Activated CD4-positive, alpha-beta T cell treated with anti-CD3 and anti-CD28 coated beads, Interleukin-2, amount 50 U/mL, for 48 hours (primary cell): ENCODE measurements around the gene ELFN1.

ENCODE experiments used
- DNase-seq, 2 experiments: peaks; one replicate each; pipeline ENCODE4 v3.0.0-alpha.2; 2020

ELFN1 gene

GRCh38 chr7:1669954-1670893, at the start of gene ELFN1:
TSS of gene ELFN1 (plus strand) at chr7:1670277. CDS start at chr7:1744597, 74,320 bp downstream.
- DNase-seq = no peak

- no peak for DNase-seq
These were observed 49.2 kb upstream of the ELFN1 start for GRCh38 chr7:1620835-1621234.

GRCh38 chr7:1621718-1622117, 48.4 kb upstream of the ELFN1 start:
- no peak for DNase-seq

DNA sequence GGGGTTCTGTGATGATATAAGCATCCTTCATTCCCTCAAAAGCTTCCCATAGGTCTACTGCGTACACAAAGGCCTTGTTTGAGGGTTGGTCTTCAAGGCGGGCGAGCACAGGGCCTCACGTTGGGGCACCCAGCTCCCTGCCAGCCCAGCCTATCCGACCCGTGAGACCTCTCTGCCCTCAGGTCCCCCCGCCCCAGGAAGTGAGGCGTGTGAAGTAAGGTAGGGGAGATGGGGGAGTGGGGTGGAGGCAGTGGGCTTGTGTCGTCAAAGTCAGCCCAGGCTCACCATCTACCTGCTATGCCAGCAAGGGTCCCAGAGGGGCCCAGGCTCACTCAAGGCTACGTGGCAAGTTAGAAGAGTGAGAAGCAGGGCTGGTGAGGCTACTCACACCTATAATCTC, 47.6 kb upstream of the ELFN1 start:
- no peak for DNase-seq

DNA sequence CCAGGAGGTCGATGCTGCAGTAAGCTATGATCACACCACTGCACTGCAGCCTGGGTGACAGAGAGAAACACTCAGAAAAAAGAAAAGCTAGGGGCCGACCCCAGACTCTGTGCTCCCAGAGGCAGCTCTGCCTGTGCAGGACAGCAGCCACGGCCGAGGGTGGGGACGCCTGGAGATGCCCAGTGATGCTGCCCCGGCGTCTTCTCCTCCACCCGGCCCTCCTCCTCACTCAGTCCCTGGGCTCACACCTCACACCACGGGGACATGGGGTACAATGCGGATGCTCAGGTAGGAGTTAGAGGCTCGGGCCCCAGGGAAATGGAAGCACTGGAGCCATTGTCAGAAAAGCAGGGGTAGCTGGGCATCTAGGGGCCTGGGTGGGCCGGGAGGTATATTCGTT, 46.3 kb upstream of the ELFN1 start:
- DNase-seq = no peak

DNA sequence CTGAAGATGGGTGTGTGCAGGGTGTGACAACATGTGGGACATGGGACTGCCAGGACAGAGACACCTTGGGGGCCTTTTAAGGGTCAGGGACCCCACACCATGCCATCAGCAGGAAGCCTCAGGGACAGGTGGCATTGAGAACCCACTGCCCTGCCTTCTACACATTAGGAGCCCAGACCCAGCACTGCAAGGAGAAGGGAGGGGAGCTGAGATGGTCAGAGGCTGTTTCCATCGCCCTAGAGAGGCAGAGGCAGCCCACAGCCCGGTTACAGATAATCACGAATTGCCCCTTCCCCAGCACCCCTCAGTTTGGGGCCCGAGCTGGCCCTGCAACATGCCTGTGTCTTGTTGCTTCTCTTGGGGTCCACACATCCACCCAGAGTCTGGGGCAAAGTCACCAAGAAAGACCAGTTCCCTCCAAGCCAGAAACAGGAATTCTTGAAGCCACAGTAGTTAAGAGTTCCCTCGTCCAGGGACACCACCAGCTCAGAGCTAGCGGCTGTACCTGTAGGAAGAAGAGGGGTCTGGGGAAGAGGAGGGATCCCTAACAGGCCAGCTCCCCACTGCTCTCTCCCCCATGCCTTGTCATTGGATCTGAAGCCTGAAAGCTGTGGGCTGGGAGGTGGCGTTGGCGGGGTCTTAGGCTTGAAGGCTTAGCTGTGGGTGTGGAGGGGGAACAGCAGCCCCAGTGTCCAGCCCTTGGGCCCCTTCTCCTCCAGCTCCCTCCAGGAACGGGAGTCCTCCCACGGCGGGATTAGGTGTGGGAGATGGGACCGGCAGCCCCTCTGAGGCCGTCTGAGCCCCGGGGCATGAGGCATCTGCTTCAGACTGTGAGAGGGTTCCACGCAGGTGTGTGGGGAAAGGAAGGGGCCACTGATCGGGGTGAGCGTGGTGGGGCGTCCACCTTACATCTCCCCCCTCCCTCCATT, 44.8 kb upstream of the ELFN1 start:
- DNase-seq = no peak

- DNase-seq = no peak
These were observed 43.3 kb upstream of the ELFN1 start for GRCh38 chr7:1626769-1627168.

DNA sequence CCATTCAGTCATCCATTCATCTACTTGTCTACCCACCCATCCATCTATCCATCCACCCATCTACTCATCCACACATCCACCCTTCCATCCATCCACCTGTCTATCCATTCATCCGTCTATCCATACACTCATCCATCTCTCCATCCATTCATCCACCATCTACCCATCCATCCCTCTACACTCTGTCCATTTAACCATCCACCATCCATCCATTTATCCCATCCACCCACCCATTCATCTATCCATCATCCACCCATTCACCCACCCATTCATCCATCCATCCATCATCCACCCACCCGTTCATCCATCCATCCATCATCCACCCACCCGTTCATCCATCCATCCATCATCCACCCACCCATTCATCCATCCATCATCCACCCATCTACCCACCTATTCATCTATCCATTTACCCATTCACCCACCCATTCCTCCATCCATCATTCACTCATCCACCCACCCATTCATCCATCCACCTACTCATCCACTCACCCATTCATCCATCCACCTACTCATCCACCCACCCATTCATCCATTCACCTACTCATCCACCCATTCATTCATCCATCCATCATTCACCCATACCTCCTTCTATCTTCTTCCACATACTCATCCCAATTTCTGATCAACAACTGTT, 39.3 kb upstream of the ELFN1 start:
- no peak for DNase-seq

DNA sequence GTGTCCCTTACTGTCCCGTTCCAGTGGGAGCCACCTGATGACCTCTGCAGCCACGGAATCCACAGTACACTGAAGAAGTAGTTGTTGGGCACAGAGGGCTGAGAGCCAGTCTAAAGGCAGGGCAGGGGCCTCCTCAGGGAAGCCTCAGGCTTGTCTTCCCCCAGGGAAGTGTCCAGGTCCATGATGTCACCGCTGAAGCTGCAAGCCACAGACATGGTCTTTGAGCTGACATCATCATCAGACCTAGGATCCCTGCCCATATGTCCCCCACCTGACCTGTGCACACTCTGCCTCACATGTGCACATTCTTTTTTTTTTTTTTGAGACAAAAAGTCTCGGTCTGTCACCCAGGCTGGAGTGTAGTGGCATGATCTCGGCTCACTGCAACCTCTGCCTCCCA, 38.4 kb upstream of the ELFN1 start:
- no peak for DNase-seq

DNA sequence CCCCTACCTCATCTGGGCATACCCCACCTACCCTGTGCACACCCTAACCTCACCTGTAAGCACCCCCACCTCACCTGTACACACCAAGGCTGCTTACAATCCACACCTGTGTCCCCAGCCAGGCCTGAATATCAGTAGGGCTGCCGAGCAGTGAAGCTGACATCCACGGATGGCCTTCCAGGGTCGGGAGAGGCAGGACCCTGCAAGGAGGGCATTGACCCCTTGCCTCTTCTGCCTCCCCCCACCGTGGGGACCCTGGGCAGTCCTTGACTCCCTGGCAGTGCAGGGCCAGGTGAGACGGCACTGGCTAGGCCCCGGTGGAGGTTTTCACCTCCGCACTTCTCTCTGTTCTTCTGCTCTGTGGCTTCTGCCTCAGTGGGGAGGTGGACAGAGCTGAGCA, 37.6 kb upstream of the ELFN1 start:
- no peak for DNase-seq

- DNase-seq = no peak
These were observed 36.9 kb upstream of the ELFN1 start for GRCh38 chr7:1632916-1633785.

DNA sequence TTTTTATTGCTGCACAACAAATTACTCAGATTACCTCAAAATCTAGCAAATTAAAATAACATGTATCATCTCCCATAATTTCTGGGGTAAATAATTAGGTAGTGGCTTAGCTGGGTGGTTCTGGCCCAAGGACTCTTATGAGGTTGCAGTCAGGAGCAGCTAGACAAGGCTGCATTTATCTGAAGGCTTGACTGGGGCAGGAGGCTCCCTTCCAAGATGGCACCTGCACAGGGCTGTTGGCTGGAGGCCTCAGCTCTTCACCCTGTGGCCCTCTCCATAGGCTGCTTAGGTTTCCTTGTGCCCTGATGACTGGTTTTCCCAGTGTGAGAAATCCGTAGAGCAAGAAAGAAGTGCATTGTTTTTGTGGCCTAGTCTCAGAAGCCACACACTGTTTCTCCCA, 34.7 kb upstream of the ELFN1 start:
- no peak for DNase-seq

DNA sequence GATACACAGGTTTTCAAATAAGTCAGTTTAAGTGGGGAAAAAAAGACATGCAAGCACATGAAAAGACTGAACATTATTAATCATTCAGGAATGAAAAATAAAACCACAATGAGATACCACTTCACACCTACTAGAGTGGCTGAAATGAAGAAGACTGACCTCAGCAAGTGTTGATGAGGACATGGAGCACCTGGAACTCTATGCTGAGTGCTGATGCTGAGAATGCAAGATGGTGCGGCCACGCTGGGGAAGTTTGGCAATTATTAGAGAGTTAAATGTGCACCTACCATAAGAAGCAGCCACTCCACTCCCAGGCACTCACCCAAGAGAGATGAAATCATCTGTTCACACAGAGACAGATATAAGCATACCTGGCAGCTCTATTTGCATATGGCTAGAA, 32.9 kb upstream of the ELFN1 start:
- no peak for DNase-seq

- DNase-seq = no peak
These were observed 31.8 kb upstream of the ELFN1 start for GRCh38 chr7:1638215-1638661.

DNA sequence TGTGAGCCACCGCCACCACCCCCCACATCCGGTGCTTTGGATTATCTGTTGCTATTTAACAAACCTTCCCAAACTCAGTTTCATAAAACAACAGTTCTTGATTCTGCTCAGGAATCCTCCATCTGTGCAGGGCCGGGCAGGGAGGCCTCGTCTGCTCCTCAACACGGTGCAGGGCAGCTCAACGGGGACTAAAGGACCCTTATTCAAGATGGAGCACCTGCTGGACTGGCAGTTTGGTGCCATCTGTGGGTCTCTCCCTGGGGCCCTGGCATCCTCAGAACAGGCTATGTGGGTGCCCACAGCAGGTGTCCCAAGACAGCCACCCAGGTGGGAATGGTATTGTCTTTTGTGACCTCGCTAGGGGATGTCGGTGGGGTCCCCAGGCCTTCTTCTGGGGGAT, 31.0 kb upstream of the ELFN1 start:
- no peak for DNase-seq

DNA sequence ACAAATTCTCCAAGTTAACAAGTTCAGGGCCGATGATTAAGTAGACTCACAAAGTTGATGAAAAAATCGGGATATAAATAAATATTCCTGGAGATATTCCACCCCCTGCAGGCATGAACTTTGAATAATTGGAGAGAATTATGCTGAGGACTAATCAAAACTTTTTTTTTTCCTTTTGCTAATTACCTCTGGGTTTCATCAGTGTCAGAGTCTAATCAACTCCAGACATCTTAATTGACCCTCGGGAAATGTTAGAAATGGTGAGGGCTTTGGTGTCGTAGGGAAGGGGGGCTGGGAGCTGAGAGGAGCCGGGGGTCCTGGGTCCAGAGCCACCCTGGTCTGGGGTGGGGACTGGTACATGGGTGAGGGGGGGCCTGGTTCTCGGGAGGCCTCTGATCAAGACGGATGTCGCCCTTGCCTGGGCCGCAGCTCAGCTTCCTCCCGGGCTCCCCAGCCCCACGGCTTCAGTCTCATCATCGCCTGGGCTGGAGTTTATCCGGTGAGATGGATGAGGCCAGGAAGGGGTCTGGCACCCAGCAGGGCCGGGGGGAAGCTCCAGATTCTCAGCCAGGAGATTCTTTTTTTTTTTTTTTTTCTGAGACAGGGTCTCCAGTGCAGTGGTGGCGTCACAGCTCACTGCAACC, 30.4 kb upstream of the ELFN1 start:
- no peak for DNase-seq

GRCh38 chr7:1640376-1641172, 29.5 kb upstream of the ELFN1 start:
- no peak for DNase-seq

- no peak for DNase-seq
These were observed 28.9 kb upstream of the ELFN1 start for GRCh38 chr7:1641173-1641572.

GRCh38 chr7:1641661-1642260, 28.3 kb upstream of the ELFN1 start:
- DNase-seq = no peak

DNA sequence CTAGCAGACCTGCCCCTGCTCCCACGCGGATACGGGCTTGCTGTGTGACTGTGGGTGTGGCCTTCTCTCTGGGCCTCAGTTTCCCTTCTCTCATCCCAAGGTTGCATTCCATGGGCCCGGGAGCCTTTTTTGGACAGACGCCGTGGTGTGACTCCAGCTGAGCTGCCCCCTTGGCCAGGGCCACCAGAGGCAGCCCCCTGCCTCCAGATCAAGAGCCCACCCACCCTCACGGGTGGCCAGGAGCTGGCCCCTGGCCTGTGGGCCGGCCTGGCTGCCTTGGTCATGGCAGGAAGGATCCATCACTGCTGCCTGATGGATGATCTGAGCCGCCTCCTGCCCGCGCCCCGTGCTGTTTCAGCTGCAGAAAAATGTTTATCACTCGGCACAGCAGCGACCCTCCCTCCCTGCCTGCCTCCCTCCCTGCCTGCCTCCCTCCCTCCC, 27.8 kb upstream of the ELFN1 start:
- DNase-seq = no peak
